Chondrocyte (in vitro differentiated cells): ENCODE measurements around the gene SDC1. TPM values are rescaled to one million over a fixed set of nuclear protein-coding genes. Genes with fewer than 3 reads are reported as not detected.

Experiments
- DNase-seq: peaks from one replicate; pipeline ENCODE4 v3.0.0; 2021; ENCODE audit warnings: mixed read lengths, low spot score
- H3K27ac Mint-ChIP-seq: one replicate; pipeline ENCODE4 v1.8.0; 2021; ENCODE audit warnings: mild to moderate bottlenecking, moderate library complexity, mixed read lengths; ENCODE audit not compliant: unreplicated experiment
- H3K27me3 Mint-ChIP-seq: 2 replicates; pipeline ENCODE4 v1.8.0; 2021; ENCODE audit warnings: low read depth, mixed read lengths
- H3K36me3 Mint-ChIP-seq: 2 replicates; pipeline ENCODE4 v1.8.0; 2021; ENCODE audit warnings: low read depth, mixed read lengths
- H3K4me1 Mint-ChIP-seq: 2 replicates; pipeline ENCODE4 v1.8.0; 2021; ENCODE audit warnings: low read depth, mild to moderate bottlenecking, mixed read lengths
- H3K4me3 Mint-ChIP-seq: one replicate; pipeline ENCODE4 v1.8.0; 2021; ENCODE audit warnings: mild to moderate bottlenecking, moderate library complexity, mixed read lengths; ENCODE audit not compliant: unreplicated experiment
- H3K9me3 Mint-ChIP-seq: 2 replicates; pipeline ENCODE4 v1.8.0; 2021; ENCODE audit warnings: low read depth, mixed read lengths
- CTCF ChIP-seq: fragments of 200-600 bp; sonication (generic); IDR thresholded peaks from 2 replicates; pipeline ENCODE4 v1.5.0; 2021; ENCODE audit warnings: antibody characterized with exemption, mild to moderate bottlenecking, moderate library complexity
- total RNA-seq: library from RNA; stranded (reverse); gene quantifications from 3 replicates; pipeline ENCODE4 v1.2.1, GENCODE V29; 2021

Gene SDC1
- total RNA-seq, 1 donor from 2014 or later, result 13.2 TPM

GRCh38 chr2:20182241-20182931 lies 42.5 kb downstream of the SDC1 start:
- no peaks in the 10 kb centered on the region for H3K27me3 Mint-ChIP-seq
- H3K9me3 Mint-ChIP-seq, result no peaks in the 10 kb centered on the region
- H3K4me3 Mint-ChIP-seq, result no peak overlapping the region
- no peaks in the 10 kb centered on the region for H3K36me3 Mint-ChIP-seq
- H3K27ac Mint-ChIP-seq, result peak overlapping the region; percentile 29
- peaks cover 35% of the 10 kb centered on the region for H3K4me1 Mint-ChIP-seq
- no peak for TF ChIP-seq CTCF
- peak; percentile 59 for DNase-seq

- TF ChIP-seq CTCF, result no peak
- peaks cover 35% of the 10 kb centered on the region for H3K4me1 Mint-ChIP-seq
- H3K27me3 Mint-ChIP-seq, result no peaks in the 10 kb centered on the region
- peak; percentile 50 for DNase-seq
- no peaks in the 10 kb centered on the region for H3K9me3 Mint-ChIP-seq
- no peaks in the 10 kb centered on the region for H3K36me3 Mint-ChIP-seq
- no peak overlapping the region for H3K4me3 Mint-ChIP-seq
- no peak overlapping the region for H3K27ac Mint-ChIP-seq
These were observed 43.2 kb downstream of the SDC1 start for GRCh38 chr2:20181761-20182160.

- H3K36me3 Mint-ChIP-seq, result no peaks in the 10 kb centered on the region
- H3K4me3 Mint-ChIP-seq, result no peak overlapping the region
- H3K9me3 Mint-ChIP-seq, result no peaks in the 10 kb centered on the region
- peak; percentile 54 for DNase-seq
- peaks cover 29% of the 10 kb centered on the region for H3K4me1 Mint-ChIP-seq
- no peaks in the 10 kb centered on the region for H3K27me3 Mint-ChIP-seq
- no peak overlapping the region for H3K27ac Mint-ChIP-seq
- no peak for TF ChIP-seq CTCF
These were observed 44.0 kb downstream of the SDC1 start for GRCh38 chr2:20180676-20181648.

GRCh38 chr2:20179755-20180594 lies 45.0 kb downstream of the SDC1 start:
- Mint-ChIP-seq H3K9me3 (no peaks in the 10 kb centered on the region), H3K4me3 (no peak overlapping the region), H3K36me3 (no peaks in the 10 kb centered on the region), H3K27me3 (no peaks in the 10 kb centered on the region), H3K4me1 (peaks cover 19% of the 10 kb centered on the region), H3K27ac (no peak overlapping the region)
- TF ChIP-seq CTCF, result no peak
- DNase-seq, result peak; percentile 93

- no peak overlapping the region for H3K4me3 Mint-ChIP-seq
- no peaks in the 10 kb centered on the region for H3K9me3 Mint-ChIP-seq
- no peaks in the 10 kb centered on the region for H3K27me3 Mint-ChIP-seq
- no peak for DNase-seq
- TF ChIP-seq CTCF, result no peak
- H3K4me1 Mint-ChIP-seq, result peaks cover 13% of the 10 kb centered on the region
- no peaks in the 10 kb centered on the region for H3K36me3 Mint-ChIP-seq
- no peak overlapping the region for H3K27ac Mint-ChIP-seq
These were observed 45.5 kb downstream of the SDC1 start for GRCh38 chr2:20179466-20179754.
